GM23338 (cell line): ENCODE results near the gene KCNJ6. TPM values are rescaled to one million over a fixed set of nuclear protein-coding genes. Genes with fewer than 3 reads are reported as not detected.
A peak's percentile ranks its signal among the peaks of the same experiment; 100 is the strongest.

Source experiments
- ATAC-seq: fragments of 200-7000 bp; cut with Tn5 transposase; 3 replicates; pipeline ENCODE4 v1.9.1; 2020
- DNase-seq: peaks from one replicate; pipeline ENCODE4 v3.0.0-alpha.2; 2015; ENCODE audit warnings: low spot score
- H2AFZ ChIP-seq: fragments of 200-600 bp; sonication (generic); 2 replicates; pipeline ENCODE4 v1.8.0; 2016; ENCODE audit warnings: antibody characterized with exemption, mild to moderate bottlenecking, moderate library complexity
- H3F3A ChIP-seq: fragments of 200-600 bp; sonication (generic); replicated peaks from 2 replicates; pipeline ENCODE4 v1.8.0; 2017; ENCODE audit warnings: antibody characterized with exemption, mixed run types, low read depth
- H3K27ac ChIP-seq: fragments of 200-600 bp; sonication (generic); 2 replicates; pipeline ENCODE4 v1.6.1; 2016; ENCODE audit warnings: low read depth
- H3K27me3 ChIP-seq: fragments of 200-600 bp; sonication (generic); 2 replicates; pipeline ENCODE4 v1.8.0; 2016; ENCODE audit warnings: mild to moderate bottlenecking, mixed run types, moderate library complexity; ENCODE audit not compliant: insufficient read depth
- H3K36me3 ChIP-seq: fragments of 200-600 bp; sonication (generic); 2 replicates; pipeline ENCODE4 v1.8.0; 2016; ENCODE audit warnings: mild to moderate bottlenecking; ENCODE audit not compliant: insufficient read depth
- H3K4me1 ChIP-seq: fragments of 200-600 bp; sonication (generic); 2 replicates; pipeline ENCODE4 v1.8.0; 2016; ENCODE audit warnings: mild to moderate bottlenecking, moderate library complexity; ENCODE audit not compliant: insufficient read depth
- H3K4me2 ChIP-seq: fragments of 200-600 bp; sonication (generic); 2 replicates; pipeline ENCODE4 v1.7.1; 2017; ENCODE audit warnings: mixed run types
- H3K4me3 ChIP-seq: fragments of 200-600 bp; sonication (generic); 2 replicates; pipeline ENCODE4 v1.6.1; 2016; ENCODE audit warnings: mixed run types
- H3K79me2 ChIP-seq: fragments of 200-600 bp; sonication (generic); replicated peaks from 2 replicates; pipeline ENCODE4 v1.8.0; 2017; ENCODE audit warnings: mild to moderate bottlenecking; ENCODE audit not compliant: insufficient read depth
- H3K9me2 ChIP-seq: fragments of 200-600 bp; sonication (generic); 2 replicates; pipeline ENCODE4 v1.8.0; 2017; ENCODE audit not compliant: insufficient read depth
- H4K20me1 ChIP-seq: fragments of 200-600 bp; sonication (generic); replicated peaks from 2 replicates; pipeline ENCODE4 v1.8.0; 2017; ENCODE audit warnings: mild to moderate bottlenecking; ENCODE audit not compliant: insufficient read depth
- H3K27ac Mint-ChIP-seq: 2 replicates; pipeline ENCODE4 v1.8.0; 2020; ENCODE audit warnings: inconsistent platforms, mild to moderate bottlenecking, moderate library complexity, mixed read lengths
- H3K27me3 Mint-ChIP-seq: 3 replicates; pipeline ENCODE4 v1.8.0; 2022; ENCODE audit warnings: low read depth, mild to moderate bottlenecking, moderate library complexity, mixed read lengths, inconsistent platforms; ENCODE audit not compliant: insufficient read depth, poor library complexity
- H3K36me3 Mint-ChIP-seq: 3 replicates; pipeline ENCODE4 v1.8.0; 2021; ENCODE audit warnings: low read depth, mild to moderate bottlenecking, inconsistent platforms, moderate library complexity, mixed read lengths
- H3K4me1 Mint-ChIP-seq: 3 replicates; pipeline ENCODE4 v1.8.0; 2020; ENCODE audit warnings: mild to moderate bottlenecking, inconsistent platforms, mixed read lengths
- H3K4me3 Mint-ChIP-seq: 3 replicates; pipeline ENCODE4 v1.8.0; 2021; ENCODE audit warnings: moderate library complexity, mild to moderate bottlenecking, inconsistent platforms, mixed read lengths
- H3K9me3 Mint-ChIP-seq: 3 replicates; pipeline ENCODE4 v1.8.0; 2020; ENCODE audit warnings: moderate library complexity, mild to moderate bottlenecking, inconsistent platforms, mixed read lengths
- polyA plus RNA-seq: library from polyadenylated mRNA; unstranded; fragments of >200 nt; fragmentation: Nextera tagmentation; extraction: Ambion mirVana; gene quantifications from 2 replicates; pipeline ENCODE4 v1.2.1, GENCODE V29; 2016
- total RNA-seq: library from RNA; depleted of rRNA; stranded (reverse); fragments of >200 nt; shearing (Covaris generic); gene quantifications from 2 replicates; pipeline ENCODE4 v1.2.3, GENCODE V29; 2014
- TF ChIP-seq, protein P1 (sequence below): fragments of 250-450 bp; sonication (Bioruptor Pico); IDR thresholded peaks from 2 replicates; pipeline ENCODE4 v1.5.0; 2020; ENCODE audit warnings: mild to moderate bottlenecking, moderate library complexity
- TF ChIP-seq, protein P2 (sequence below), 2 experiments: fragments of 200-600 bp in 1 of 2; sonication (generic) in 1 of 2; conservative IDR thresholded peaks; 2 replicates each; pipeline versions ENCODE4 v1.5.1 to v1.6.1; 2016 to 2017; ENCODE audit warnings: antibody characterized with exemption in 2 of 2, low read depth in 2 of 2, mild to moderate bottlenecking in 2 of 2, moderate library complexity in 1 of 2
- TF ChIP-seq, protein P3 (sequence below): IDR thresholded peaks from 2 replicates; pipeline ENCODE4 v1.6.1; 2016; ENCODE audit warnings: antibody characterized with exemption

Gene KCNJ6
- total and polyA plus RNA-seq, 2 experiments from 2014 or later, result 0.48 to 0.52 TPM

GRCh38 chr21:37582590-37582989 lies 333.7 kb downstream of the KCNJ6 start:
- TF ChIP-seq, protein P1, sequence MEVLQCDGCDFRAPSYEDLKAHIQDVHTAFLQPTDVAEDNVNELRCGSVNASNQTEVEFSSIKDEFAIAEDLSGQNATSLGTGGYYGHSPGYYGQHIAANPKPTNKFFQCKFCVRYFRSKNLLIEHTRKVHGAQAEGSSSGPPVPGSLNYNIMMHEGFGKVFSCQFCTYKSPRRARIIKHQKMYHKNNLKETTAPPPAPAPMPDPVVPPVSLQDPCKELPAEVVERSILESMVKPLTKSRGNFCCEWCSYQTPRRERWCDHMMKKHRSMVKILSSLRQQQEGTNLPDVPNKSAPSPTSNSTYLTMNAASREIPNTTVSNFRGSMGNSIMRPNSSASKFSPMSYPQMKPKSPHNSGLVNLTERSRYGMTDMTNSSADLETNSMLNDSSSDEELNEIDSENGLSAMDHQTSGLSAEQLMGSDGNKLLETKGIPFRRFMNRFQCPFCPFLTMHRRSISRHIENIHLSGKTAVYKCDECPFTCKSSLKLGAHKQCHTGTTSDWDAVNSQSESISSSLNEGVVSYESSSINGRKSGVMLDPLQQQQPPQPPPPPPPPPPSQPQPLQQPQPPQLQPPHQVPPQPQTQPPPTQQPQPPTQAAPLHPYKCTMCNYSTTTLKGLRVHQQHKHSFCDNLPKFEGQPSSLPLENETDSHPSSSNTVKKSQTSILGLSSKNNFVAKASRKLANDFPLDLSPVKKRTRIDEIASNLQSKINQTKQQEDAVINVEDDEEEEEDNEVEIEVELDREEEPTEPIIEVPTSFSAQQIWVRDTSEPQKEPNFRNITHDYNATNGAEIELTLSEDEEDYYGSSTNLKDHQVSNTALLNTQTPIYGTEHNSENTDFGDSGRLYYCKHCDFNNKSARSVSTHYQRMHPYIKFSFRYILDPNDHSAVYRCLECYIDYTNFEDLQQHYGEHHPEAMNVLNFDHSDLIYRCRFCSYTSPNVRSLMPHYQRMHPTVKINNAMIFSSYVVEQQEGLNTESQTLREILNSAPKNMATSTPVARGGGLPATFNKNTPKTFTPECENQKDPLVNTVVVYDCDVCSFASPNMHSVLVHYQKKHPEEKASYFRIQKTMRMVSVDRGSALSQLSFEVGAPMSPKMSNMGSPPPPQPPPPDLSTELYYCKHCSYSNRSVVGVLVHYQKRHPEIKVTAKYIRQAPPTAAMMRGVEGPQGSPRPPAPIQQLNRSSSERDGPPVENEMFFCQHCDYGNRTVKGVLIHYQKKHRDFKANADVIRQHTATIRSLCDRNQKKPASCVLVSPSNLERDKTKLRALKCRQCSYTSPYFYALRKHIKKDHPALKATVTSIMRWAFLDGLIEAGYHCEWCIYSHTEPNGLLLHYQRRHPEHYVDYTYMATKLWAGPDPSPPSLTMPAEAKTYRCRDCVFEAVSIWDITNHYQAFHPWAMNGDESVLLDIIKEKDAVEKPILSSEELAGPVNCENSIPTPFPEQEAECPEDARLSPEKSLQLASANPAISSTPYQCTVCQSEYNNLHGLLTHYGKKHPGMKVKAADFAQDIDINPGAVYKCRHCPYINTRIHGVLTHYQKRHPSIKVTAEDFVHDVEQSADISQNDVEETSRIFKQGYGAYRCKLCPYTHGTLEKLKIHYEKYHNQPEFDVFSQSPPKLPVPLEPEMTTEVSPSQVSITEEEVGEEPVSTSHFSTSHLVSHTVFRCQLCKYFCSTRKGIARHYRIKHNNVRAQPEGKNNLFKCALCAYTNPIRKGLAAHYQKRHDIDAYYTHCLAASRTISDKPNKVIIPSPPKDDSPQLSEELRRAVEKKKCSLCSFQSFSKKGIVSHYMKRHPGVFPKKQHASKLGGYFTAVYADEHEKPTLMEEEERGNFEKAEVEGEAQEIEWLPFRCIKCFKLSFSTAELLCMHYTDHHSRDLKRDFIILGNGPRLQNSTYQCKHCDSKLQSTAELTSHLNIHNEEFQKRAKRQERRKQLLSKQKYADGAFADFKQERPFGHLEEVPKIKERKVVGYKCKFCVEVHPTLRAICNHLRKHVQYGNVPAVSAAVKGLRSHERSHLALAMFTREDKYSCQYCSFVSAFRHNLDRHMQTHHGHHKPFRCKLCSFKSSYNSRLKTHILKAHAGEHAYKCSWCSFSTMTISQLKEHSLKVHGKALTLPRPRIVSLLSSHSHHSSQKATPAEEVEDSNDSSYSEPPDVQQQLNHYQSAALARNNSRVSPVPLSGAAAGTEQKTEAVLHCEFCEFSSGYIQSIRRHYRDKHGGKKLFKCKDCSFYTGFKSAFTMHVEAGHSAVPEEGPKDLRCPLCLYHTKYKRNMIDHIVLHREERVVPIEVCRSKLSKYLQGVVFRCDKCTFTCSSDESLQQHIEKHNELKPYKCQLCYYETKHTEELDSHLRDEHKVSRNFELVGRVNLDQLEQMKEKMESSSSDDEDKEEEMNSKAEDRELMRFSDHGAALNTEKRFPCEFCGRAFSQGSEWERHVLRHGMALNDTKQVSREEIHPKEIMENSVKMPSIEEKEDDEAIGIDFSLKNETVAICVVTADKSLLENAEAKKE, result no peak
- TF ChIP-seq, protein P2, sequence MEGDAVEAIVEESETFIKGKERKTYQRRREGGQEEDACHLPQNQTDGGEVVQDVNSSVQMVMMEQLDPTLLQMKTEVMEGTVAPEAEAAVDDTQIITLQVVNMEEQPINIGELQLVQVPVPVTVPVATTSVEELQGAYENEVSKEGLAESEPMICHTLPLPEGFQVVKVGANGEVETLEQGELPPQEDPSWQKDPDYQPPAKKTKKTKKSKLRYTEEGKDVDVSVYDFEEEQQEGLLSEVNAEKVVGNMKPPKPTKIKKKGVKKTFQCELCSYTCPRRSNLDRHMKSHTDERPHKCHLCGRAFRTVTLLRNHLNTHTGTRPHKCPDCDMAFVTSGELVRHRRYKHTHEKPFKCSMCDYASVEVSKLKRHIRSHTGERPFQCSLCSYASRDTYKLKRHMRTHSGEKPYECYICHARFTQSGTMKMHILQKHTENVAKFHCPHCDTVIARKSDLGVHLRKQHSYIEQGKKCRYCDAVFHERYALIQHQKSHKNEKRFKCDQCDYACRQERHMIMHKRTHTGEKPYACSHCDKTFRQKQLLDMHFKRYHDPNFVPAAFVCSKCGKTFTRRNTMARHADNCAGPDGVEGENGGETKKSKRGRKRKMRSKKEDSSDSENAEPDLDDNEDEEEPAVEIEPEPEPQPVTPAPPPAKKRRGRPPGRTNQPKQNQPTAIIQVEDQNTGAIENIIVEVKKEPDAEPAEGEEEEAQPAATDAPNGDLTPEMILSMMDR (conservative IDR thresholded peaks at IDR 0.05; ENCODE audit: low read depth in 2 of 2), result peak; percentile 57 to 59
- TF ChIP-seq, protein P3, sequence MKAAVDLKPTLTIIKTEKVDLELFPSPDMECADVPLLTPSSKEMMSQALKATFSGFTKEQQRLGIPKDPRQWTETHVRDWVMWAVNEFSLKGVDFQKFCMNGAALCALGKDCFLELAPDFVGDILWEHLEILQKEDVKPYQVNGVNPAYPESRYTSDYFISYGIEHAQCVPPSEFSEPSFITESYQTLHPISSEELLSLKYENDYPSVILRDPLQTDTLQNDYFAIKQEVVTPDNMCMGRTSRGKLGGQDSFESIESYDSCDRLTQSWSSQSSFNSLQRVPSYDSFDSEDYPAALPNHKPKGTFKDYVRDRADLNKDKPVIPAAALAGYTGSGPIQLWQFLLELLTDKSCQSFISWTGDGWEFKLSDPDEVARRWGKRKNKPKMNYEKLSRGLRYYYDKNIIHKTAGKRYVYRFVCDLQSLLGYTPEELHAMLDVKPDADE, result no peak
- Histone ChIP-seq H3K9me2 (no peaks in the 10 kb centered on the region), H3K4me1 (no peaks in the 10 kb centered on the region), H3K4me2 (no peak overlapping the region), H3K27ac (no peak overlapping the region), H3K4me3 (no peak overlapping the region), H3K27me3 (no peaks in the 10 kb centered on the region), H3F3A (no peaks in the 10 kb centered on the region), H3K79me2 (no peaks in the 10 kb centered on the region), H4K20me1 (no peaks in the 10 kb centered on the region), H2AFZ (no peak overlapping the region), H3K36me3 (peaks cover 11% of the 10 kb centered on the region; the same call in 1 of the 2 replicates)
- Mint-ChIP-seq H3K4me3 (no peak overlapping the region), H3K27ac (no peak overlapping the region), H3K4me1 (no peaks in the 10 kb centered on the region; the same call in 2 of the 3 replicates), H3K36me3 (peaks cover 30% of the 10 kb centered on the region), H3K9me3 (peaks cover 35% of the 10 kb centered on the region), H3K27me3 (no peaks in the 10 kb centered on the region)
- ATAC-seq (peak; percentile 40), DNase-seq (peak; percentile 40)
